NK-92 treated with Interleukin-12 subunit alpha and Interleukin-12 subunit beta, amount 100 ng/mL, for 24 hours (cell line): ENCODE measurements around the gene RPS19.
"Not testable (repeated sequence)": the region's sequence is repeated elsewhere in the genome, so short reads cannot be mapped to it uniquely, and the experiment has no call there.

Experiments used
- DNase-seq: peaks from one replicate; lab custom pipeline; 2025; lab: John Stamatoyannopoulos, UW

Gene RPS19

GRCh38 chr19:41901707-41902360 lies 41.8 kb downstream of the RPS19 start:
- DNase-seq, result no peak

GRCh38 chr19:41902594-41902993 lies 42.5 kb downstream of the RPS19 start:
- DNase-seq, result no peak

GRCh38 chr19:41903193-41903953 lies 43.3 kb downstream of the RPS19 start:
- no peak for DNase-seq

GRCh38 chr19:41904118-41904870 lies 44.2 kb downstream of the RPS19 start:
- DNase-seq, result no peak

- no peak for DNase-seq
Observed at GRCh38 chr19:41905273-41906002, 45.4 kb downstream of the RPS19 start.

- DNase-seq, result no peak
Observed at GRCh38 chr19:41906271-41906670, 46.2 kb downstream of the RPS19 start.

GRCh38 chr19:41906916-41907680 lies 47.0 kb downstream of the RPS19 start:
- DNase-seq, result no peak

- DNase-seq, result no peak
Observed at GRCh38 chr19:41907994-41908615, 48.0 kb downstream of the RPS19 start.

- DNase-seq, result no peak
Observed at GRCh38 chr19:41908724-41909464, 48.8 kb downstream of the RPS19 start.

- DNase-seq, result no peak
Observed at GRCh38 chr19:41909706-41910105, 49.7 kb downstream of the RPS19 start.

- DNase-seq, result no peak
Observed at GRCh38 chr19:41910240-41910991, 50.4 kb downstream of the RPS19 start.

GRCh38 chr19:41910992-41911888 lies 51.2 kb downstream of the RPS19 start:
- DNase-seq, result no peak

GRCh38 chr19:41911889-41912731 lies 52.1 kb downstream of the RPS19 start:
- no peak for DNase-seq

- no peak for DNase-seq
Observed at GRCh38 chr19:41912899-41913537, 53.0 kb downstream of the RPS19 start.

- no peak for DNase-seq
Observed at GRCh38 chr19:41913538-41914423, 53.7 kb downstream of the RPS19 start.

- not testable (repeated sequence) for DNase-seq
Observed at GRCh38 chr19:41914424-41914834, 54.4 kb downstream of the RPS19 start.
